B cell (primary cell): ENCODE results near the gene ZMPSTE24. TPM values are rescaled to one million over a fixed set of nuclear protein-coding genes. Genes with fewer than 3 reads are reported as not detected.

ENCODE experiments used
- ATAC-seq: fragments of 200-7000 bp; cut with Tn5 transposase; one replicate; pipeline ENCODE4 v1.10.0; 2021; ENCODE audit warnings: low read depth, mild to moderate bottlenecking, moderate number of reproducible peaks, moderate library complexity
- CTCF ChIA-PET: fragments of 350-600 bp; sonication (Branson Sonifier 250); formaldehyde crosslinking; loops from one replicate; lab custom pipeline; 2021; ENCODE audit warnings: antibody characterized with exemption, inconsistent platforms; lab: Charles Lee
- POLR2A ChIA-PET: fragments of 350-600 bp; sonication (Branson Sonifier 250); formaldehyde crosslinking; loops from one replicate; lab custom pipeline; 2021; ENCODE audit warnings: antibody characterized with exemption; lab: Charles Lee
- DNase-seq: peaks from one replicate; pipeline ENCODE4 v3.0.0; 2013
- H2AFZ ChIP-seq: 2 replicates; pipeline ENCODE4 v1.6.1; 2012; ENCODE audit warnings: mild to moderate bottlenecking, low read depth, low read length; ENCODE audit not compliant: insufficient read depth, poor library complexity, severe bottlenecking
- H3K27ac ChIP-seq, 2 donors: 1 replicate in 1 of 2; 2 replicates in 1 of 2; pipeline ENCODE4 v1.5.1; 2012 to 2013; ENCODE audit warnings: low read length in 2 of 2, mild to moderate bottlenecking in 2 of 2, moderate library complexity in 1 of 2
- H3K27me3 ChIP-seq, 4 experiments: fragments of 200-600 bp in 1 of 4; sonication (generic) in 1 of 4; replicated peaks in 1 of 4; 1 replicate in 2 of 4; 2 replicates in 2 of 4; pipeline versions ENCODE4 v1.6.1 to v1.7.0; 2013 to 2016; ENCODE audit warnings: low read length in 3 of 4, mild to moderate bottlenecking in 2 of 4, mixed read lengths in 1 of 4, moderate library complexity in 1 of 4; ENCODE audit not compliant: insufficient read depth in 4 of 4, control insufficient read depth in 3 of 4; ENCODE audit errors: control extremely low read depth in 1 of 4
- H3K36me3 ChIP-seq, 2 experiments: replicated peaks in 1 of 2; 1 replicate in 1 of 2; 2 replicates in 1 of 2; pipeline versions ENCODE4 v1.6.1 to v1.7.1; 2013; ENCODE audit warnings: low read length in 1 of 2; ENCODE audit not compliant: insufficient read depth in 2 of 2, control insufficient read depth in 1 of 2; ENCODE audit errors: control extremely low read depth in 1 of 2, extremely low read depth in 1 of 2
- H3K4me1 ChIP-seq, 2 donors: fragments of 200-600 bp in 1 of 2; sonication (generic) in 1 of 2; 1 replicate in 1 of 2; 2 replicates in 1 of 2; pipeline versions ENCODE4 v1.5.1 to v1.6.1; 2013 to 2017; ENCODE audit warnings: low read length in 2 of 2; ENCODE audit not compliant: control insufficient read depth in 2 of 2, insufficient read depth in 2 of 2
- H3K4me2 ChIP-seq: replicated peaks from 2 replicates; pipeline ENCODE3; 2012; ENCODE audit warnings: mild to moderate bottlenecking, low read depth, low read length; ENCODE audit not compliant: poor library complexity, severe bottlenecking
- H3K4me3 ChIP-seq, 5 experiments: fragments of 200-600 bp in 1 of 5; sonication (generic) in 1 of 5; 1 replicate in 3 of 5; 2 replicates in 2 of 5; pipeline versions ENCODE4 v1.5.1 to v1.7.0; 2011 to 2016; ENCODE audit warnings: low read length in 4 of 5, mild to moderate bottlenecking in 4 of 5, low read depth in 2 of 5, control low read depth in 1 of 5, moderate library complexity in 1 of 5; ENCODE audit not compliant: insufficient read depth in 1 of 5; ENCODE audit errors: control extremely low read depth in 1 of 5, extremely low read depth in 1 of 5
- H3K79me2 ChIP-seq: fragments of 200-600 bp; sonication (generic); one replicate; pipeline ENCODE4 v1.6.0; 2016; ENCODE audit warnings: low read length; ENCODE audit not compliant: control insufficient read depth, insufficient read depth
- H3K9ac ChIP-seq: fragments of 200-600 bp; sonication (generic); 2 replicates; pipeline ENCODE4 v1.6.1; 2017; ENCODE audit warnings: mild to moderate bottlenecking, low read length, moderate library complexity
- H3K9me3 ChIP-seq, 3 donors: one replicate each; pipeline versions ENCODE4 v1.6.1 to v1.7.1; 2013; ENCODE audit warnings: low read length in 2 of 3; ENCODE audit not compliant: control insufficient read depth in 2 of 3, insufficient read depth in 1 of 3; ENCODE audit errors: control extremely low read depth in 1 of 3
- H4K20me1 ChIP-seq: 2 replicates; pipeline ENCODE4 v1.6.0; 2012; ENCODE audit warnings: mild to moderate bottlenecking, low read length; ENCODE audit not compliant: insufficient read depth, control insufficient read depth, poor library complexity, severe bottlenecking
- H3K27ac Mint-ChIP-seq: one replicate; pipeline ENCODE4 v1.8.0; 2021; ENCODE audit warnings: mixed read lengths
- H3K27me3 Mint-ChIP-seq: one replicate; pipeline ENCODE4 v1.8.0; 2021; ENCODE audit warnings: mixed read lengths
- H3K4me1 Mint-ChIP-seq: one replicate; pipeline ENCODE4 v1.8.0; 2021; ENCODE audit warnings: mixed read lengths
- H3K4me3 Mint-ChIP-seq: one replicate; pipeline ENCODE4 v1.8.0; 2021; ENCODE audit warnings: mixed read lengths
- H3K9me3 Mint-ChIP-seq: one replicate; pipeline ENCODE4 v1.8.0; 2022; ENCODE audit warnings: mixed read lengths; ENCODE audit not compliant: insufficient read depth
- EZH2 ChIP-seq: IDR thresholded peaks from 2 replicates; pipeline ENCODE4 v1.6.1; 2012; ENCODE audit warnings: borderline replicate concordance, low read depth, mild to moderate bottlenecking, moderate library complexity, low read length; ENCODE audit not compliant: insufficient read depth, poor library complexity, severe bottlenecking
- WGBS: methylation state at CpG from one replicate; pipeline ENCODE4 v1.1.5; 2013; ENCODE audit warnings: missing lambda C conversion rate; ENCODE audit not compliant: insufficient coverage; 5-methylcytosine and 5-hydroxymethylcytosine counted together
- intact Hi-C: fragments of 100-400 bp; cut with micrococcal nuclease; formaldehyde crosslinking; loops from one replicate; pipeline ENCODE4 v1.10.0; 2022
- polyA plus RNA-seq: library from polyadenylated mRNA; depleted of rRNA; stranded (reverse); fragments of >200 nt; gene quantifications from 2 replicates; pipeline ENCODE4 v1.2.3, GENCODE V29; 2012
- total RNA-seq, 2 donors: library from RNA; stranded (reverse); fragments of 120-200 nt in 1 of 2; gene quantifications; 1 replicate in 1 of 2; 2 replicates in 1 of 2; pipeline versions ENCODE4 v1.2.3 to v1.2.4, GENCODE V29; 2013 to 2022
- TF ChIP-seq, protein P1 (sequence below): fragments of 200-600 bp; IDR thresholded peaks from one replicate; pipeline ENCODE4 v1.8.0; 2022; ENCODE audit warnings: antibody characterized with exemption, mild to moderate bottlenecking

Gene ZMPSTE24
- total and polyA plus RNA-seq, 2 donors (not counting 1 experiment from before 2014, with no cell fraction given), result 3.5 to 18.5 TPM

- Mint-ChIP-seq H3K9me3 (no peaks in the 10 kb centered on the region), H3K4me3 (no peak overlapping the region), H3K27me3 (no peaks in the 10 kb centered on the region), H3K27ac (no peak overlapping the region), H3K4me1 (no peaks in the 10 kb centered on the region)
- peaks cover 0 to 13% (median 0%) of the 10 kb centered on the region in 3 donors for H3K9me3 ChIP-seq
- no peaks in the 10 kb centered on the region for H3K79me2 ChIP-seq
- ChIA-PET CTCF (no interaction called here), POLR2A (no interaction called here)
- H3K36me3 ChIP-seq, result no peaks in the 10 kb centered on the region
- TF ChIP-seq, protein P1, sequence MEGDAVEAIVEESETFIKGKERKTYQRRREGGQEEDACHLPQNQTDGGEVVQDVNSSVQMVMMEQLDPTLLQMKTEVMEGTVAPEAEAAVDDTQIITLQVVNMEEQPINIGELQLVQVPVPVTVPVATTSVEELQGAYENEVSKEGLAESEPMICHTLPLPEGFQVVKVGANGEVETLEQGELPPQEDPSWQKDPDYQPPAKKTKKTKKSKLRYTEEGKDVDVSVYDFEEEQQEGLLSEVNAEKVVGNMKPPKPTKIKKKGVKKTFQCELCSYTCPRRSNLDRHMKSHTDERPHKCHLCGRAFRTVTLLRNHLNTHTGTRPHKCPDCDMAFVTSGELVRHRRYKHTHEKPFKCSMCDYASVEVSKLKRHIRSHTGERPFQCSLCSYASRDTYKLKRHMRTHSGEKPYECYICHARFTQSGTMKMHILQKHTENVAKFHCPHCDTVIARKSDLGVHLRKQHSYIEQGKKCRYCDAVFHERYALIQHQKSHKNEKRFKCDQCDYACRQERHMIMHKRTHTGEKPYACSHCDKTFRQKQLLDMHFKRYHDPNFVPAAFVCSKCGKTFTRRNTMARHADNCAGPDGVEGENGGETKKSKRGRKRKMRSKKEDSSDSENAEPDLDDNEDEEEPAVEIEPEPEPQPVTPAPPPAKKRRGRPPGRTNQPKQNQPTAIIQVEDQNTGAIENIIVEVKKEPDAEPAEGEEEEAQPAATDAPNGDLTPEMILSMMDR, result no peak
- no peak for TF ChIP-seq EZH2
- no peak overlapping the region for H3K27ac ChIP-seq
- no peaks in the 10 kb centered on the region for H3K27me3 ChIP-seq
- no peaks in the 10 kb centered on the region for H3K4me1 ChIP-seq
- no peak overlapping the region for H2AFZ ChIP-seq
- intact Hi-C loops, result no loop called here
- no peak for DNase-seq
- H4K20me1 ChIP-seq, result no peaks in the 10 kb centered on the region
- H3K4me2 ChIP-seq, result no peak overlapping the region
- no CpG with 5 or more reads among the region's 1 CpG for WGBS
- no peak overlapping the region for H3K9ac ChIP-seq
- no peak overlapping the region for H3K4me3 ChIP-seq
- ATAC-seq, result no peak
Measured at GRCh38 chr1:40332695-40333094, 74.7 kb downstream of the ZMPSTE24 start.

- Mint-ChIP-seq H3K27me3 (no peaks in the 10 kb centered on the region), H3K4me1 (peaks cover 32% of the 10 kb centered on the region), H3K9me3 (peaks cover 4% of the 10 kb centered on the region), H3K4me3 (no peak overlapping the region), H3K27ac (no peak overlapping the region)
- WGBS, result 96% methylated on average over 4 of the region's 8 CpGs
- Histone ChIP-seq H3K4me3 (no peak overlapping the region), H2AFZ (no peak overlapping the region), H3K27ac (no peak overlapping the region), H3K36me3 (no peaks in the 10 kb centered on the region), H3K9ac (no peak overlapping the region), H3K27me3 (no peaks in the 10 kb centered on the region), H3K79me2 (peaks cover 36% of the 10 kb centered on the region), H4K20me1 (no peaks in the 10 kb centered on the region), H3K4me1 (peaks cover 21 to 29% of the 10 kb centered on the region in 2 donors), H3K9me3 (peaks cover 0 to under 1% (median 0%) of the 10 kb centered on the region in 3 donors), H3K4me2 (no peak overlapping the region)
- no peak for TF ChIP-seq EZH2
- TF ChIP-seq, protein P1, result no peak
- CTCF ChIA-PET, result interaction anchor here (0.8 to 11.4 kb wide), 32 partner anchors 9 to 257 kb away, joined by 3 to 304 read pairs (median 12); partner anchors contain the start of genes COL9A2, SMAP2 and ZMPSTE24
- POLR2A ChIA-PET, result interaction anchor here (1.5 to 1.8 kb wide), 3 partner anchors 22 to 185 kb away, joined by 4 to 11 read pairs (median 7); no protein-coding TSS in a partner anchor
- ATAC-seq, result no peak
- DNase-seq, result no peak
- intact Hi-C loops, result loop anchor here (5.0 kb wide), 1 partner anchor 80 kb away; the partner anchor contains the start of gene ZMPSTE24
Measured at GRCh38 chr1:40337443-40337842, 79.4 kb downstream of the ZMPSTE24 start.
